SKM-1 treated with dmso at 0.1 percent for 144 hours (cell line): ENCODE data around the gene KRT36.

Experiments
- DNase-seq: peaks from one replicate; lab custom pipeline; 2025; ENCODE audit not compliant: unreplicated experiment; lab: John Stamatoyannopoulos, UW

The KRT36 gene

DNA sequence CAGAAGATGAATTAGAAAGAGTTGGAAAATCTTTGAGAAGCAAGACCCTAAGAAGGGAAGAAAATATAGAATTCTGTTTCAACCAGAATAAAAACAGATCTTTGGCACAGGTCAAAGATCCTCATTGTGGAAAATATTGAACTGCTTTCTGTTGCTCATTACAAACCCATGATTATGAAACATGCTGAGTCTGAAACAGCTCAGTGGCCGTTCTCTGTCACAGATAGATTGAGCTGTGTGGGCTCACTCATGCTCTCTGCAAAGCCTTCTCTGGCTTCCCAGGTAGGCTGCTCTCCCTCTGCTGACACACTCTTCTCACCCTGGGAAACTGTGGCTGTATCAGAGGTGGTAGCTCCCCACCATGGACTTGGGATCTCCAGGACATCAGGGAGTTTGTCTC is 45.5 kb downstream of the KRT36 start:
- DNase-seq = no peak

DNA sequence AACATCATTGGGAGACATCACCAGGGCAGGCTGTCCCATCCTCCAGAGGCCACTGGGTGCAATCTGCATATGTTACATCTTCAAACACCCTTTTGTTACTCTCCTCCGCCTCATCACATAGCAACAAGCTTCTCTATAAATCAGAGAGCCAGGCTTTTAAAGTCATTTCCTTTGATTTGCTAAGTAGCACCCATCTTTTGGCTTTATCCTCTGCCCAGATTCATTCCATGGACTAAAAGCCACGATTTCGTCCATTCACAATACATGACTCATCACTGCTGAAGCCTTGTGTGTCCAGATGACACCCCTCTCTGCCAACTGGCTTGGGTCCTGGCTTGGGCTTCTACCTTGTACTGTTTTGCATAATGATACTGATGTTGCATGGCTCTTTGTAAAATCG is 47.0 kb downstream of the KRT36 start:
- DNase-seq = no peak

DNA sequence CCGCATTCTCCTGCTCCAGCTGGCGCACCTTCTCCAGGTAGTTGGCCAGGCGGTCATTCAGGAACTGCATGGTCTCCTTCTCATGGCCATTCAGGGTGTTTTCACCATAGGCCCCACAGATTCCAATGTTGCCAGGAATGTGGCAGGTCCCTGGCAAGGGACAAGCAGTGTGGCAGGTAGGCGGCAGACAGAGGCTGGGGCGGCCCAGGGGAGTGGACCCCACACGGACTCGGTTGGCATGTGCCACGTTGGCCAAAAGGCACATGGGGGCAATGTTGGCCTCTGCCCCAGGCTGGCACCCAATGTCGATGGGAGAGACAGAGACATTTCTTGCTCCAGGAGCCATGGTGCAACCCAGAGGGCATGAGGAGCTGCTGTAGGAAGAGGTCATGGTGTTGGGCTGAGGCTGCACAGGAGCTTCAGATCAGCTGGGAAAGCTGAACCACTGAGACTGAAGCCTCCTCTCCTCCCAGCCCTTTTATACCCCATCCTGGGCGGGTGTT is 49.1 kb downstream of the KRT36 start, which contains the start of gene KRT38:
TSS of gene KRT38 (minus strand) at position 453 of the 503 bp plus-strand sequence. CDS start at position 391, 62 bp downstream.
- DNase-seq = no peak

DNA sequence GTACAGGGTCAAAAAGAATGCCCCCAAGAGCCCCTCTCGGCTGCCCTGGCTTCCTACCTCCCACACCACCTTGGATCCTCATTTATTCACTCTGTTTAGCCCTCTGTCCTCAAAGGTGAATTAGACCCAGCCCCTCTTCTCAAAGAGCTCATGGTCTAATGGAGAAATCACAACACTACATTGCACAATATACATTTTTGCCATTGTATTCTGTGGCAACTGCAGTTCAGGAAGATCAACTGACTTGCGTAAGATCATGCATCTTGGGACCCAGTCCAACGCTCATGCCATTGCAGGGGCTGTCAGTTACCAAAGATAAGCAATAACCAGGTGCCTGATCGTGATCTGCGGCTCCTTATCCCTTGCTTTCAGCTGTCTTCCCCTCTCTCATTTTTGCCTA is 50.3 kb downstream of the KRT36 start:
- no peak for DNase-seq

DNA sequence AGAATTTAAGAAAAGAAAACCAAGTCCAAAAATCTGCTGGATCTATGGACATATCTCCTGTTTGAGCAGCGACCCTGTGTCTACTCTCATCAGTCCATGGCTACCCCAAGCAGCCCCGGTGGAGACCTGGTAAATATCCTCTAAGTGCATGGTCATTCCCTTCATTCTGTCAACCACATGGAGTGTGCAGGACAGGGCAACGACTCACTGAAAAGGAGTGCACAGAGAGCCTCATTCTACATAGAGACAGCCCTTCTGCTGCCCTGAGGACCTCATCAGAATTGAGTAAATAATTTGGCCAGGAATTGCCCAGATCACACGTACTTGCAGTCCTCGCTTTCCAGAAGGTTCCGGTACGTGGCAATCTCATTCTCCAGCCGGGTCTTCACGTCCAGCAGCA is 51.9 kb downstream of the KRT36 start:
- DNase-seq = no peak

DNA sequence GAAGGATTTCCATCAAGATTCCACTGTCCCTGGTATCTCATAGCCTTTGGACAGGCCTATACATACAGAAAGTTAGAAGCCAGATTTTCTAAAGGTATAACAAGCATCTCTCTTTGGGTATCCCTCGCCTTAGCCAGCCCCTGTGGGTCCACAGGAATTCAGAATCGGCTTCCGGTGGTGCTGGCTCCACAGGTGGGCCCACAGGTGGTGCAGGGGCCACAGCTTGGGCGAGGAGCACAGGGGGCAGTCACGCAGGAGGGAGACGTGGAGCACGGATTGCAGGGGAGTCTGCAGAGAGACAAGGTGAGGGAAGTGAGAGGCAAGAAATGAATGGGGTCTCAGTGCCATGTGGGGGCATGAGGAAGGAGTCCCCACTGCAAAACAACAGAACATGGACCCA is 52.5 kb downstream of the KRT36 start:
- no peak for DNase-seq
